NOMO-1 treated with dmso at 0.1 percent for 144 hours (cell line): Measurements from ENCODE around the gene TDP1.
"Not testable (repeated sequence)": the region's sequence is repeated elsewhere in the genome, so short reads cannot be mapped to it uniquely, and the experiment has no call there.

Experiments used
- DNase-seq: peaks from one replicate; lab custom pipeline; 2025; ENCODE audit not compliant: unreplicated experiment; lab: John Stamatoyannopoulos, UW

Gene TDP1

DNA sequence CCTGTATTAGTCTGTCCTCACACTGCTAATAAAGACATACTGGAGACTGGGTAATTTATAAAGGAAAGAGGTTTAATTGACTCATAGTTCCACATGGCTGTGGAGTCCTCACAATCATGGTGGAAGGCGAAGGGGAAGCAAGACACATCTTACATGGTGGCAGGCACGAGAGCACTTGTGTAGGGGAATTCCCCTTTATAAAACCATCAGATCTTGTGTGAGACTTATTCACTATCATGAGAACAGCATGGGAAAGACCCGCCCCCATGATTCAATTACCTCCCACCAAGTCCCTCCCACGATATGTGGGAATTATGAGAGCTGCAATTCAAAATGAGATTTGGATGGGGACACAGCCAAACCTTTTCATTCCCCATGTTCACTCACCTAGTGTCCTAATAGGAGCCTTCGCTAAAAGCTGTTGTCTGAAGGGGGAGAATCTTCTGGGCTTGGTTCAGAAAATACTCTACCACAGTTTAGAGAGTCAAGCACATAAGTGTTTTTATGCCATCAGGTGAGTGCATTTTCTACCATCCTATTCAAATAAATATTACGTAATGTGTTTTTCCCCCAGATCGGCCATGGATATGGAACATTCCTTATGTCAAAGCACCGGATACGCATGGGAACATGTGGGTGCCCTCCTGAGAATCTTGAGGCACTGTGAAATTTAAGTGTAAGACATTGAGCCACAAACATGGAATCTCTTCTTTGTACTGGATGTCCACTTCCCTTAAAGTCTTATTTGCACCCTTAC, 86.9 kb downstream of the TDP1 start:
- no peak for DNase-seq

DNA sequence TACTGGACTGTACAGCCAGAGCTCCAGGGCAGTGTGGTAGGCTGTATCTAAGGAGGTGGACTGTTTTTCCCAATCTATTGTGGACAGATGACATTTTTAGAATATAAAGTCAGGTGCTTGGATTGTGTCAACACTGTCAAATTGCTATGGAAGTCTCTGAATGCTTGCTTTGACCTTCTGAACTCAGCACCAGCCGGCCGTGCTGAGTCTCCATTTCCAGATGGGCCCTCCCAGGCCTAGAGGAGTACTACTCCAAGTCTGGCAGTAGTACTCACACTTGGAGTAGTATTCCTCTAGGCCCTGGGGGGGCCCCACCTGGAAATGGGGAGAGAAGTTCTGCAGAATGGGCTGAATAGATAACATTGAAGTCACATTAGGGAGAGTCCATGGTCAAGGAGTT, 89.9 kb downstream of the TDP1 start:
- no peak for DNase-seq

DNA sequence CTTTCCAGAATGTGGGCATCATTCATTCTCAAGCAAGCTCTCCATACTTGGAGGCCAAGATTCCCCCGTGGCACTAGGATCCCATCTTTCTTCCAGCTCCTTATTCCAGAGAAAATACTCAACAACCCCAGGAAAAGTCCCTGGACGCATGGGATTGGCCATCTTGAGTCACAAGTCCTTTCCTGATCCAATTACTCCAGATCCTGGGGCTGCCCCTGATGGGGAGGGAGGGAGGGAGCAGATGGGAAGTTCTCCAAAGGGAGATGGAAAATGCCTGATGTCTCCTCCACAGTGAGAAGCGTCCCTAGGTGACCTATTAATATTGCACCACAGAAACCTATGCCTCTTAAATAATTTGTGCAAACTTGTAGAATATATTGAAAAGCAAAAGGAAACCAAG, 93.7 kb downstream of the TDP1 start:
- DNase-seq: no peak

DNA sequence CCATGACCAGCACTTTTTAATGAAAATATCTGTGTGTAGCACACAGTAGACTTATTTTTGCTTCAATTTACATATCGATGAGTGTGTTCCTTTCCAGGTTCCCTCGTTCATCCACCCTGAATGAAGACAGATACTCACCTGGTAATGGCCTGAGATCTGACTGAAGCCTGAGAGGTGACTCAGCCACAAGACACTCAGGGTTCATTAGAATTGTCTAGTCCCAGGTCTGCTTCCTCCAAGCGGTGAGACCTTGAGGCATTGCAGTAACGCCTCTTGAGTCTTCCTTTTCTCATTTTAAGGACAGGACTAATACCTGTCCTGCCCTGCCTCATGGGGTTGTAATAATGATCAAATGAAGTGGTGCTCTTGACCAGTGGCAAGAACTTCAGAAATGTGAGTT, 94.5 kb downstream of the TDP1 start:
- DNase-seq: no peak

GRCh38 chr14:90053044-90053443, 97.3 kb downstream of the TDP1 start:
- DNase-seq: no peak

GRCh38 chr14:90054803-90055202, 99.1 kb downstream of the TDP1 start:
- no peak for DNase-seq

GRCh38 chr14:90056826-90057225, 101.1 kb downstream of the TDP1 start:
- no peak for DNase-seq

DNA sequence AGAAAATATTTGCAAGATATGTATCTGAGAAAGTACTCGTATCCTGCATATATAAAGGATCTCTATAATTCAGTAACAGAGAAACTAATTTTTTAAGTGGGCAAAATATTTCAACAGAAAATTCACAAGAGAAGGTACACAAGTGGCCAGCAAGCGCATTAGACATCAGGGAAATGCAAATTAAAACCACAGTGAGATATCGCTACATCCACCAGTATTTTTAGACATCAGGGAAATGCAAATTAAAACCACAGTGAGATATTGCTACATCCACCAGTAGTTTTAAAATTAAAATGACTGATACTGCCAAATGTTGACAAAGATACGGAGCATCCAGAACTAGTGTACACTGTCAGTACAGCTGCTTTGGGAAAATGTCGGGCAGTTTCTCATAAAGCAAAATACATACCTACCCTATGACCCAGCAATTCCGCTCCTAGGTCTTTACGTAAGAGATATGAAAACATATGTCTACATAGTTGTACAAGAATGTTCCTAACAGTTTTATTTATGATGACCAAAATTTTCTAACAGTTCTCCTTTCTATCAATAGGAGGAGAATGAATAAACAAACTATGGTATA, 103.2 kb downstream of the TDP1 start:
- no peak for DNase-seq

GRCh38 chr14:90060312-90060964, 104.7 kb downstream of the TDP1 start:
- DNase-seq: no peak

DNA sequence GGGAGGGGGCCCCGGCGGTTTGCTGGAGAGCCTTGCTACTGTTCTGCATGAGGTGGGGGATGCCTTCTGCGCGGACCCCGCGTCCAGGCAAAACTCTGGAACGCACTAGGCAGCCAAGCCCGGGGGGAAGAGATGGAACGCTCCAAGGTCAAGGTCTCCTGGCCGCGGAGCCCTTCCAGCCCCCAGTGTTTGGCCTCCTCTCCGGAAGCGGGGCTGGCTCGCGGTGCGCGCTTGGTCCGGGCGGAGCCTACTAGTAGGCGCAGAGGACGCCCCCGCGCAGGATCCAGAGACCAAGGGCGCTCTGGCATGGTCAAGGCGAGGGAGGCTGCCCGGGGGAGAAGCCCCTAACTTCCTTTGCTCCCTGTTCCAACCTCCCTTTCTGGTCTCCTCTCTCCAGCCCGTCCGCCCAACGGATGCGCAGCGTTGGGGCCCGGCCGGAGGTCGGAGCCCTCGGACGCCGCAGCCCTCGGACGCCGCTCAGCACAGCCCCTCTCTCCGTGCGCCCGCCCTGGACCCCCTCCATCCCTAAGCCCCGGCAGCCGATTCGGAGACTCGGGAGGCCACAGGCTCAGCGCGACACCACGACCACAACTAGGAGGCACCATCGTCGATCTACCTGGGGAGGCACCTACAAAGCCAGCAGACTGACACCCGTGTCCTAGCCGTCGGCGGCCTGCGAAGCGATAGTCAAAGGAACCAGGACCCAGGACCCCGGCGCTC, 105.4 kb downstream of the TDP1 start:
- no peak for DNase-seq

DNA sequence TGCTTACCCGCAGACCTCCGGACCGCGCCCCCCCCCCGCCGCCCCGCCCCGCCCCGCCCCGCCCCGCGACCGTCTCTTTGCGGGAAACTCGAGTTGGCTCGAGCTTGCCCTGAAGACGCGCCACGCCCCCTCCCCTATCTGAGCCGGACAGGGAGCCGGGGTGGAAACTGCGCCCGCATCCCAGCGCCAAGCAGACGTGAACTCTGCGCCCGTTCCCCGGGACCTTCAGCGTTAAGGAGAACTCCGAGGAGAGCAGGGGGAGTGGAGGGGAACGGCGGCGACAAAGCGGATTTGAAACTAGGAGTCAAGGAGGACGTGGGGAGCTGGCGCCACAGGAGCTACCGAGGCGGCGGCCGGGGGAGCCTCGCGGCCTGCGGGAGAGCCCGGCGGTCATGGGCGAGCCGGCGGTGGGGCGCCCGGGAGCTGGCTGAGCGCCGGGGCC, 106.0 kb downstream of the TDP1 start, which contains the start of gene KCNK13:
TSS of gene KCNK13 (plus strand) at position 310 of the 442 bp plus-strand sequence. CDS start 212 bp downstream, outside the sequence.
- peak; percentile 60 for DNase-seq

GRCh38 chr14:90062127-90062794, 106.5 kb downstream of the TDP1 start:
- no peak for DNase-seq

DNA sequence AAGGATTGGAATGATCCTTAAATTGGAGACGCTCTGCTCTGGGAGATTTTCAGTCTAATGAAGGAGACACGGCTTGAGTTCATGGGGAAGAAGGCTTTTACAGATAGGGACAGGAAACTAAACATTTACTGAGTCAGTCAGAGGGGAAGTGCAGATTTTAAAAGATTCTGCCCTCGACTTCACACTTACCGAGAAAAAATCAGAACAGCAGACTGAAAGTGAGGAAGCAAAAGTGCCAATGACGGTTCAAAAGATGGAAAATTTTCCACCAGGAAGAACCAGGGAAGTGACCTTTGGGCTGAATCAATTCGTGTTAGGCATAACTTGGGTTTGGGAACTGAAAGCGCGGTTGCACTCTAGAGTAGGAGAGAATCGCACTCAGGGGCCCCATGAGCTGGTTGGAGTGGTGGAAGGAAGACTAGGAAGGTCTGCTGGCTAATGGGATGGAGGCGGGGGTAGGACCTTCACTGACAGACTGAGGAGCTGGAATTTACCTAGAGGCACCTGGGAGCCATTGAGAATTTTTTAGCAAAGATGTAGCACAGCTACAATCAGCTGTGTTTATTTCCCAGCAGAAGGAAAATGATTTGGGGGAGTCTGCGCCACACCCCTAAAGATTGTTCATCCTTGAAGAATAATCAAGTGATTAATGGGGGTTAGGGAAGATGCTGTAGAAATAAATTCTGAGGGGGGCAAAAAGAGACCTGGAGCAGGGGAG, 107.3 kb downstream of the TDP1 start:
- DNase-seq: peak; percentile 26

DNA sequence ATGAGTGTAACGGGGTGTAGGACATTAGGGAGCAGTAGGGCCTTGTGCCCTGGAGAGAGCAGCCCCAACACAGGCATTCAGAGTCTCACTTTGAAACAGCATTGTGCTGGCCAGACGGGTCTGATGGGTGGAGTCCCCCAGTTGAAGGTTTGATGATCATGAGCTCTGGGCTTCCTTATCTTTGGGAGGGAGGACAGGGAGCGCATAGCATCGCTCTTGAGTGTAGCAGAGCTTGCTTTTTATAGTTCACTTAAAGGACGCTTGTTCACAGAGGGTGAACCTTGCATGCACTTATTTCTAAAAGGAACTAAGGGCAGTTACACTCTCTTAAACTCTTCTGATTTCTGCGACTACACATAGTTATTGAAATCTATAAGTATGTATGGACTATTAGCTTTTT, 116.6 kb downstream of the TDP1 start:
- DNase-seq: no peak

DNA sequence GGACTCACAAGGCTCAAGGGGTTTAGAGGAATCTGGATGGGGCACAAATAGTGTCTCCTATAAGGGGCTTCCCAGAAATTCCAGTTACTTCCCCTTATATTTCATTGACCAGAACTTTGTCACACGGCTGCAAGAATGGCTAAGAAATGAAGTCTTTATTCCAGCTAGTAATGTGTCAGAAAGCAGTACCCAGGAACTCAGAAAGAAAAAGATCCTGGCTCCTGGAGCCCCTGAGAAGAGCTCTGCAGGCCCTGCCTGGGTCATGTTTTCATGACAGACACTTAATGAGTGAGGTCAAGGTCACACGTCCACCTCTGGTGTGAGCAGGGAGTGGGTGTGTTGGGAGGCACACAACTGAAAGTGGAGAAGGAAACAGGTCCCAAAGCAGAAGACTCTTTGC, 123.8 kb downstream of the TDP1 start:
- no peak for DNase-seq

GRCh38 chr14:90087433-90087832, 131.7 kb downstream of the TDP1 start:
- DNase-seq: peak; percentile 96

- DNase-seq: no peak
Observed at GRCh38 chr14:90088176-90088575, 132.4 kb downstream of the TDP1 start.

DNA sequence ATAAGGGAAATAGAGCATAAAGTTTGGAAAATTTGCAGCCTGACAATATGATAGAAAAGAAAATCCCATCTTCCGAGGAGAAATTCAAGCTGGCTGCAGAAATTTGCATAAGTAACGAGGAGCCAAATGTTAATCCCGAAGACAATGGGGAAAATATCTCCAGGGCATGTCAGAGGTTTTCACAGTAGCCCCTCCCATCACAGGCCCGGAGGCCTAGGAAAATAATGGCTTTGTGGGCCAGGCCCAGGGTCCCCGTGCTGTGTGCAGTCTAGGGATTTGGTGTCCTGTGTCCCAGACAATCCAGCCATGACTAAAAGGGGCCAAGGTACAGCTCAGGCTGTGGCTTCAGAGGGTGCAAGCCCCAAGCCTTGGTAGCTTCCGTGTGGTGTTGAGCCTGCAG, 133.8 kb downstream of the TDP1 start:
- not testable (repeated sequence) for DNase-seq

DNA sequence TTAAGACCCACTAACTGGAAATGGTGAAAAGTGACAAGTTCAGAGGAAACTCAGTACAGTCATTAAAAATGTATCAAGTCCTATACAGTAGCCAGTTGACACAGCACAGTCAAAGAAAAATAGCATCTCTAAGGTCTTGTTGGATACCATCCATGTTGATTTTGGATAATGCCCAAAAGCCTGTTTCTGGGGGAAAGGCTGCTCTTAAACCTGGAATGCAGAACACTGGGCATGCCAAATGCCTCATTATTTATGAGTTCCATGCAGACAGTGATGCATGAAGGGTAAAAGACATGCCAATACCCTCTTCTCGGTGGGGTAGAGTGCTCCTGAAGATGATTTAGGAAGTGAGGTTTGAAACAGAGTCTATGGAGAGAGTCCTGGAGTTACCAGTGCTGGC, 135.7 kb downstream of the TDP1 start:
- DNase-seq: no peak

DNA sequence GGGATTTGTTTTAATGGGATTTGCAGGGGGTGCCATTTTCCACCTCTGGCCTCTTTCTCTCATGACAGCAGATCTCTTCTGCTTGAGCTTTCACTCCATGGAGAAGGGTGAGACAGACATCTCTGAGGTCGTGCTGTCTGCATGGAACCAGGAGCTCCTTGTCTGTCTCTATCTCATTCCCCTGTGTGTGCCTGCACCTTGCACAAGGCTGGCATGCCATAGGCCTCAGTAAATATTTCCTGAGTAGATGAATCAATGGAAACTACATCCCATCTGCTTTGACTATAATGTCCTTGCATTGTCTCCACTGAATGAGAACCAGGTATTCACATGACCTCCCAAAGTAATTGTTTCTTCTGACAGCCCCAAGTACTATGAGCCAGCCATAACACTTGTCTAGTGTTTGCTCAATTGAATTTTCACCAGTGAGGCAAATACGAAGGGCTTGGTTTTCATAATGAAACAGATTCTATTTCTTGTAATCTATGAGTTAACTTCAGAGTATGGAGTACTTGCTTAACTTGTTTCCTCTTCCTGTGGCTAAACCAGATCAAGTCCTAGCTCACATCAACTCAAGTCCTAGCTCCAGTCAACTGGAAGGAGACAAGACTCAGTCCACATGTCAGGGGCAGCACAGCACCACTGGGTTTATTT, 138.3 kb downstream of the TDP1 start:
- peak; percentile 32 for DNase-seq
